NOMO-1 (cell line): ENCODE measurements around the gene REEP5.

ENCODE experiments used
- DNase-seq, 2 experiments: peaks; one replicate each; lab custom pipeline; 2025; ENCODE audit not compliant: unreplicated experiment in 2 of 2; lab: John Stamatoyannopoulos, UW

Gene REEP5

GRCh38 chr5:112933651-112934365 is 11.8 kb upstream of the REEP5 start:
- no peak for DNase-seq

GRCh38 chr5:112933105-112933504 is 11.1 kb upstream of the REEP5 start:
- DNase-seq, result no peak

- peak; percentile 82 to 88 for DNase-seq
These were observed 9.4 kb upstream of the REEP5 start for GRCh38 chr5:112931473-112931872.

- peak; percentile 85 to 98 for DNase-seq
These were observed 8.0 kb upstream of the REEP5 start for GRCh38 chr5:112930082-112930344.

- DNase-seq, result no peak
These were observed 7.5 kb upstream of the REEP5 start for GRCh38 chr5:112929336-112930081.

GRCh38 chr5:112923988-112924387 is 2.0 kb upstream of the REEP5 start:
- no peak for DNase-seq

GRCh38 chr5:112923148-112923917 is 1.3 kb upstream of the REEP5 start:
- peak; percentile 83 to 88 for DNase-seq

- peak; percentile 25 to 40 for DNase-seq
These were observed 798 bp downstream of the REEP5 start for GRCh38 chr5:112921026-112921832.

GRCh38 chr5:112919972-112920371 is 2.1 kb downstream of the REEP5 start:
- DNase-seq, result no peak

GRCh38 chr5:112918679-112919078 is 3.3 kb downstream of the REEP5 start:
- no peak for DNase-seq

- DNase-seq, result no peak
These were observed 3.9 kb downstream of the REEP5 start for GRCh38 chr5:112918136-112918535.

GRCh38 chr5:112917453-112917995 is 4.5 kb downstream of the REEP5 start:
- DNase-seq, result no peak

GRCh38 chr5:112915831-112916230 is 6.2 kb downstream of the REEP5 start:
- no peak for DNase-seq

- no peak for DNase-seq
These were observed 7.4 kb downstream of the REEP5 start for GRCh38 chr5:112914584-112914983.

GRCh38 chr5:112910529-112910928 is 11.5 kb downstream of the REEP5 start:
- DNase-seq, result no peak

- no peak for DNase-seq
These were observed 13.2 kb downstream of the REEP5 start for GRCh38 chr5:112908854-112909253.

GRCh38 chr5:112907166-112907631 is 14.8 kb downstream of the REEP5 start:
- DNase-seq, result no peak

GRCh38 chr5:112906637-112907036 is 15.4 kb downstream of the REEP5 start:
- DNase-seq, result no peak

GRCh38 chr5:112904996-112905395 is 17.0 kb downstream of the REEP5 start:
- peak in 1 of 2 experiments; percentile 33 for DNase-seq

GRCh38 chr5:112902561-112902960 is 19.5 kb downstream of the REEP5 start:
- no peak for DNase-seq
